GM21390 (cell line): Measurements from ENCODE around the gene SPACA6.

Experiments
- ATAC-seq: cut with Tn5 transposase; IDR thresholded peaks from one replicate; pipeline ENCODE4 v1.9.1; 2021; ENCODE audit not compliant: unreplicated experiment

Gene SPACA6

DNA sequence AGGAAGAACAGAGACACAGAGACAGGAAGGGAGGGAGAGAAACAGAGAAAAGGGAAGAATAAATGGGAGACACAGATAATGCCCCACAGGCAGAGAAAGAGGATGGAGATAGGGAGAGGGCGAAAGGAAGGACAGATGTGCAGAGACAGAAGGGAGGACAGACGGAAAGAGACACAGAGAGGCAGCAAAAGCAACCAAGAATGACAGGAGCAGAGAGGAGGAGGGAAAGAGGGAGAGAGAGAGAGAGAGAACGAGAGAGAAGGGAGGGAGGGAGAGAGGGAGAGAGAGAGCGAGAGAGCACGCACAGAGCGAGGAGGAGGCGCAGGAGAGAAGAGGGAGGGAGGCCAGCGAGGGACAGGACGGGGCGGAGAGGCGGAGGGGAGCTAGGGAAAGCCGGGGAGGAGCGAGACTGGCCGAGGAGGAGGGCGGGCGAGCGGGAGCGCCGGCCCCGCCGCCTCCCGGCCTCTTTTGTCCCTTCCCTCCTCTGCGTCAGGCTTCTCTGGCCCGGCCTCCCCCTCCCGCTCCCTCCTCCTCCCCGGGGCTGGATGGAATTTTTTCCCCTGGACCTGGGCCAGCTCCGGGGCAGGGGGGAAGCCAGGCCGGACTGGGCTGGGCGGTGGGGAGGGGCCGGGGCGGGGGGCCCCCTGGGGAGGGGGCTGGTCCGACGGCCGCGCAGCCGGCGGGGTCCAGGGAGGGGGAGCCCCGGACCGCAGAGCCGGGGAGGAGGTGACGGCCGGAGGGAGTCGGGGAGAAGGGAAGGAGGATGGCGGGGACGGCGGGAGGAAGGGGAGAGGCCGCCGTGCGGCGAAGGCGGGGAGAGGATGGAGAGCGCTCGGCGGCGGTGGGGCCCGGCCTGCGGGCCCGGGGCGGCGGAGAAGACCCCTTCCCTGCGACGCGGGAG, 4.2 kb upstream of the SPACA6 start:
- no peak for ATAC-seq

DNA sequence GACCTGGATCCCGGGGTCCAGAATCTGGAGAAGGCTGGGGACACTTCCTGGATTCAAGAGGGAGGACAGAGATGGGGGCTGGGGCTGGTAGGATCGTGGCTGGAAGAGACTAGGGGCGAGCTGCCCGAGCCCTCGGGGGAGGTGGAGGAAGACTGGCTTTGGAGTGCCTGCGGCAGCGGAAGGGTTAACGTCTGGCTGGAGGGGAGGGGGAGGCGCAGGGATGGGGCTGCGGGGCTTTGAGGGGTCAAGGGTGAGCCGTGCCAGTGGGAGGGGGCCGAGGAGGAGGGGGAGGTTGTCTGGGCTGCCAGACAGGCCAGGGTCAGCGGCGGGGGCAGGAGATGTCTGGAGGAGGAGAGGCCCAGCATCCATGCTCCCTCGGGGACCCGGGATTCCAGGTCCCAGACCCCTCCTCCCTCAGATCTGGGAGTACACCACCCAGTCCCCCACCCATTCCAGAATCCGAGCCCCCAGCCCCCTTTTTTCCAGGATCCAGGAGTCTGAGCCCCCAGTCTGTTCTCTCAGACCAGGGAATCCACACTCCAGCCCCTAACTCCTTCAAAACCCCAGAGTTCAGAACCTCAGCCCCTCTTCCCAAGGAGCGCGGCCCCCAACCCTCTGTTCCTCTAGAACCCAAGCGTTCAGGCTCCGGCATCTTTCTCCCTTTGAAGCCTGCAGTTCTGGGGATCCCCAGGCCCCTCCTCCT, 3.2 kb upstream of the SPACA6 start:
- ATAC-seq: no peak

DNA sequence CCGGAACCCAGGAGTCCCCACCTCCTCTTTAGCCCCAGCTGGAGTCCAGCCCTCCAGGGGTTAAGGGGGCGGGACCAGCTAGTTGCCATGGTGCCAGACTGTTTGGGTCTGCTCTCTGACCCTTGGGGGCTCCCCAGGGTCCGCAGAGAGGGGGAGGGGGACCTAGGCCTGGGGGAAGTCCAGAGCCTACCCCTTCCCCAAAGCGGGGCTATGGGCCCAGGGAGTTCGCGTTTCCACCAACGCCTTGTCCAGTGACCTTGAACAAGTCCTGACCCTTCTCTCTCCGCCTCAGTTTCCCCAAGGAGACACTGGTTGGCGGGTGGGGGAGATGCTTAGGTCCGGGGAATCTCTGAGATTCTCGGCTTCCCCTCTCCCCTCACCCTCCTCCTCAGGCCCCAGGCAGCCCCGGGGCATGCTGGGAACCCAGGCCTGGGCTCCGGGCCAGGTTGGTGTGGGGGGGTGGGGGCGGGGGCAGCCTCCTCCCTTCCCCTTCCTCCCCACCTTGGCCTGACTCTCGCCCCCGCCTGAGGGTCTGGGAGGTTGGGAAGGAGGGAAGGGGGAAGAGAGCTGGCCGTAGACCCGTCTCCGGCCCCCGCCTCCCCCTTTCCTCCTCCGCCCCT, 2.6 kb upstream of the SPACA6 start:
- ATAC-seq: no peak

DNA sequence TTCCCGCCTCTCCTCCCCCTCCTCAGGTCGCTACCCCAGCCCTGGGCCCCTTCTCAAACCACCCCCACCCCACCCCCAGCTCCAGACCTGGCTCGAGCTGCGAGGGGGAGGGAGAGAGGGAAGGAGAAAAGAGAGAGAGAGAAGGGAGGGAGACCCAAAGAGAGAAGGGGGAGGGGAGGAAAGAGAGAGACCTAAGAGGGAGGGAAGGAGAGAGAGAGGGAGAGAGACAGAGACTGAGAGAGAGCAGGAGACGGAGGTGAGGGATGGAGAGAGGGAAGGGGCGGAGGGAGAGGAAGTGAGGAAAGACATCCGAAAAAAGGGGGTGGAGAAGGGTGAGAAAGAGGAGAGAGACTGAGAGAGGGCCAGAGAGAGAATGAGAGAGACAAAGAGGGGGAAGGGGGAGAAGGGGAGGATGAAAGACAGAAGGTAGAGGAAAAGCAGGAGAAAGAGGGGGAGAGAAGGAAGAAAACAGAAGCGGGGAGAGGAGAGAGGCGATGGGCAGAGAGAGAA, 2.0 kb upstream of the SPACA6 start:
- no peak for ATAC-seq

DNA sequence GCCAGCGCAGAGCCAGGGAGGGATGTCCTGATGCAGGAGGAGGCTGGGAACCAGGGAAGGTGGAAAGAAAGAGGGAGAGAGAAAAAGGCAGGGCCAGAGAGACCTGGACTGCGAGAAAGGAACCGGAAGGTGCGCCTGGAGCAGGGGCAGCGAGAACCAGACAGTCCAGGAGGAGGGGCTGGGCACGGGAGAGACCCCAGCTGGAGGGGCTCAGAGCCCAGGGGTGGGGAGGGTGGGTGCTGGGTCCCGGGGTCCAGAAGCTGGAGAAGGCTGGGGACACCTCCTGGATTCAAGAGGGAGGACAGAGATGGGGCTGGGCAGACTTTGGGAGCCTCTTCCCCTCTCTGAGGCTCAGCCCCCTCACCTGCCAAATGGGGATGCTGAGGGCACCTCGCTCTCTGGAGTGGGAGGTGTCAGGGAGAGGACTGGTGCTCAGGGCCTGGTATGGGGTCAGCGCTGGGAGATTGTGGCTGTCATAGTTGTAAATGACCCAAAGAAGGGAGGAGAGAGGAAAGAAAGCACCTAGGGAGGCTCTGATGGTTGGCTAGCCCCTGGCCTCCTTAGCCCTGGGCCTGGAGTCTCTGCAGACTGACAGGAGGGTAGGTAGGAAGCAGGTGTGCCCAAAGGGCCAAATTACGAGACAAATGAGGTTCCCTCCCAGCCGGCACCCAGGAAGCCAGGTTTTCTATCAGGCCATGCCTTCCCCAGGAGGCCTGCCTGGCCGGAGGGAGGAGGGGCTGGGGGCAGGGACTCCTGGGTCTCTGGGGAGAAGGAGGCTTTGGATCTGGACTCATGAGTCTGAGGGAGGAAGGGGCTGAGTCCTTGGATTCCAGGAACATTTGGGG, 1.3 kb upstream of the SPACA6 start:
- no peak for ATAC-seq

DNA sequence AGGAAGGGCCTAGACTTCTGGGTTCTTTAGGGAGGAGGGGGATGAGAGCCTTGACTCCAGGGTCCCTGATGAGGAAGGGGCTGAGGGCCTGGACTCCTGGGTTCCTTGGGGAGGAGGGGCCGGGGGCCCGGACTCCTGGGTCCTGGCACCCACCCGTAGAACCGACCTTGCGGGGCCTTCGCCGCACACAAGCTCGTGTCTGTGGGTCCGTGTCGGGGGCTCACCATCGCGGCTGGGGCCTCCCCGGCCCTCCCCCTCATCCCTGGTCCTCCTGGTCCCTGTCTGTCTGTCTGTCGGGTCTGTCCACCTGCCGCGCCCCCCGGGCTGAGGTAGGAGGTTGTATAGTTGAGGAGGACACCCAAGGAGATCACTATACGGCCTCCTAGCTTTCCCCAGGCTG, 662 bp upstream of the SPACA6 start:
- no peak for ATAC-seq

DNA sequence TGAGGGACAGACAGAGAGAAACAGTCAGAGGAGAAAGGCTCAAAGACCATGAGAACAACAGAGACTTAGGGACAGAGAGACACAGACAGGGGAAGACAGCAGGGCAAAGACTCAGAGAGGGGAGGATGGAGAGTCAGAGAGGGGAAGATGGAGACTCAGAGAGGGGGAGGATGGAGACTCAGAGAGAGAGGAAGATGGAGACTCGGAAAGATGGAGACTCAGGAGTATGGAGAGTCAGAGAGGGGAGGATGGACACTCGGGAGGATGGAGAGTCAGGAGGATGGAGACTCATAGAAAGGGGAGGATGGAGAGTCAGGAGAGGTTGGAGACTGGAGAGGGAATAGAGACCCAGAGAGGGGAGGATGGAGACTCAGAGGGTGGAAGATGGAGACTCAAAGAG, 689 bp downstream of the SPACA6 start:
- ATAC-seq: no peak

DNA sequence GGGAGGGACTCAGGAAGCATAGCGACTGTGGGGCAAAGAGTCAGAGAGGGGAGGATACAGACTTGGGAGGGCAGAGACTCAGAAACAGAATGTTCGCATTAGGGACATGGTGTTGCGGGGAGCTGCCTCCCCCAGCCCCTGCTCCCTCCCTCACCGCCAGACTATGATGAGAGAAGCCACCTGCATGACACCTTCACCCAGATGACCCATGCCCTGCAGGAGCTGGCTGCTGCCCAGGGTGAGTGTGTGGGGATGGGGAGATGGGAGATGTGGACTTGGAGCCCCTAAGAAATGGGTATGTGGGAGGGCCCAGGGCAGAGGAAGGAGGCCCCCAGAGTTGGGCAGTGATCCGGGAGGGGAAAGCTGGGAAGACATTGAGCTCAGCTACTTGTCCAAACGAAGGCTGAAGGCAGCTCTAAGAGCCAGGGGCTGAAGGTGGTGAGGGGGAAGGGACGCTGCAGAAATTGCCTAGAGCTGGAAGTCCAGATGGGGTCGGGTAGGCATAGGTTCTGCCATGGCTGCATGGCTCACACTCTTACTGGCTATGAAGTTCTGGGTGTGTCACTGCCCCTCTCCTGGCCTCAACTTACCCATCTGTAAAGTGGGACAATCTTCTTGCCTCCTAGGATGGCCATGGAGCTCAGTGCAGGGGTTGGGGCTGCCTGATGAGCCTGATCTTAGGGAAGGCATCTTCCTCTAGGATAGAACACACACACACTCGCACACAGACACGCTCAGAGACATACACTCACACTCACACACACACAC, 1.4 kb downstream of the SPACA6 start:
- no peak for ATAC-seq

DNA sequence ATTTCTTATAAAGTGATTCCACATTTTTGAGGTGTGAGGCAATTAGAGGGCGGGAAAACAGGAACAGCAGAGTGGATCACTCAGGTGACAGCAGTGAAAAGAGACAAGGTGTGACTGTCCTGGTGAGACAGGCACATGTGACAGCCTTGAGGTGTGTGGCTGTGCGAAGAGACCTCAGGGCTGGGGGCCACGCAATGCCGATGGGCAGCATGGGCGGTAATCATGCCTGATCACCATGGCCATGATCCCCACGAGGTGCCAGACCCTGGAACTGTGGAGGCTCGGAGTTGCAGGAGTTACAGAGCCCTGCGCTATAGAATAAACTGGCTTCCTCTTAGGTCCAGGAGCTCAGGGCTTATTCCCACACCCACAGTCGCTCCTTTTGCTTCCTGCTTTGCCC, 2.0 kb downstream of the SPACA6 start:
- ATAC-seq: no peak

DNA sequence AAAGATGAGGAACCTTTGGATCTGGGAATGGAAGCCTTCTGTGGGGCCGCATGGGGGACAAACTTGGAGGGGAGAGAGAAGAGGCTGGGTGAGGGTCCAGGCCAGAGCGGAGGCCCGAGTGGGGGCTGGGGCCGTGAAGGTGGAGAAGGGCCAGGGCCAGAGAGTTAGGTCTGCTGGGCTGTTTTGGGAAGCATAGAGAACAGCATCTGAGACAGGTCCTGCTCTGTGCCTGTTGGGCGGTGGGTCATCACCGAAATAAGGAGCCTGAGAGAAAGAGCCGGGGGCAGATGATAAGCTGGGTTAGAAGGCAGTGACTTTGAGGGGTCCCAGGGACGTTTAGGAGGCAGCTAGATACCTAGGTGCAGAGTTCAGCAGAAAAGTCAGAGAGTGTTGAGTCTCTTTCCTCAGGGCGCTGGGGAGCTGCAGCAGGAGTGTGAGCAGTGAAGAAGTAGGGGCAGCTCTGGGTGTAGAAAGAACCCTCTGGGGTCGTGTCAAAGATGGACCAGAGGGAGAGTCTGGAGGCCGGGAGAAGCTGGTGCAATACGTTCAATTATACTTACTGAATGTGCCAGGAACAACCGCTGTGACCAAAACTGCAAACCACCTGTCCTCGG, 2.7 kb downstream of the SPACA6 start:
- ATAC-seq: no peak

DNA sequence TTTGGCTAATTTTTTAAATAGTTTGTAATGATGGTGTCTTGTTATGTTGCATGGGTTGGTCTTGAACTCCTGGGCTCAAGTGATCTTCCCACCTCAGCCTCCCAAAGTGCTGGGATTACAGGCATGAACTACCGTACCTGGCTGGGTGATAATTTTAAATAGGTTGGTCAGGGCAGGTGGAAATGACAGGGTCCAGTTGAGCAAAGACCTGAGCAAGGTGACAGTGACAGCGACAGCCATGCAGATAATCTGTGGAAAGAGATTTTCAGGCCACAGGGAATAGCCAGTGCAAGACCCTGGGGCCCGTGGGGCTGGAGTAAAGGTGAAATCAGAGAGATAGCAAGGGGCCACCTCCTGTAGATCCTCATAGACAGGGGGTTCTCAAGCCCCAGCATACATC, 3.5 kb downstream of the SPACA6 start:
- no peak for ATAC-seq

DNA sequence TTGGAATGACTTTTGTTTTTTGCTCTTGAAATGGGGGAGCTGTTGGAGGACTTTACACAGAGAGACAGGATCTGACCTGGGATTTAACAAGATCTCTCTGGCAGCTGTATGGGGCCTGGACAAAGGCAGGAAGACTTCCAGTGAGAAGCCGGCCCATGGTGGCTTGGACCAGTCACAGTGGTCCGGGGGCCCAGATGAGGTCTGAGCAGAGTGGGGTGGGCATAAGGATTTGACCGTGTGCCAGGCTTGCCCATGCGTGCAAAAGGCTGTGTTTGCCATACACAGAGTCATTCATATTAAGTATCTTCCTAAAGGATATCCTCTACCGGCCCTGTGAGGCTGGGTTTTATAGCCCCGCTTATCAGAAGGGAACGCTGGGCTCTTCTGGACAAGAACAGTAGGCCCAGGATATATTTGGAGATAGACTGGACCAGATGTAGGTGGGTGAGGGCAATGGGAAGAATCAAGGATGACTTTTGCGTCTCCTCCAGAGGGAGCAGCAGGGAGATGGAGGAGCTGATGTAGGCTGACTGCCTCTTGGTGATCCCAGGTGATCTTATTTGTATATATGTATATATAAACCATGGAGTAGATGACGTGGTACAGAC, 4.1 kb downstream of the SPACA6 start:
- ATAC-seq: no peak

DNA sequence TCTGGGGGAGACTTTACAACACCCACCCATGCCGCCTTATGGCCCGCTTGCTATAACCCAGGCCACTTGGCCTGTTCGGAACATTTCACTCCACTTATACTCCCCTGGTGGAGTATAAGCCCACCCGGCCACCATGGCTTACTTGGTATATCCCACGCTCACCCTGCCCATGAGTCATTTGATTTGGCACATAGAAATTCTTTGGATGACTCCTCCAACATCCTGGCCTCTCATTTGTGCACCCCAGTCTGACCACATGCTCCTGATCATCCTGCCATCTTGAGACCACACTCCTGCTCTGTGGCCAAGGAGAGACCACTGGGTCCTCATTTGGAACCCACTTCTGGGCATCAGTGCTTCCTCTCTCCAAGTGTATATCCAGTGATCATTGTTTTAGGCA, 5.2 kb downstream of the SPACA6 start:
- ATAC-seq: no peak

DNA sequence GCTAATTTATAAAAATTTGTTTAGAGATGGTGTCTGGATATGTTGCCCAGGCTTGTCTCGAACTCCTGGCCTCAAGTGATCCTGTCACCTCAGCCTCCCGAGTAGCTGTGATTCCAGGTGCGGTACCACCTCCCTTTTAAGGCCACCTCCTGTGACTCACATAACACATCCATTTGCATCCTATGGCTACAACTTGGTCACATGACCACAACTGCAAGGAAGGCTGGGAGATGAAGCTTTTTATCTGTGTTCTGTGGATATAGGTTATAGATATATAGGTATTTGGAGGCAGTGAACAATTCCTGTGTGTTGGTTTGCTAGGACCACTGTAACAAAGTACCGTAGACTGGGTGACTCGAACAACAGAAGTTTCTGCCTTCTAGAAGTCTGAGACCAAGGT, 6.0 kb downstream of the SPACA6 start:
- ATAC-seq: no peak

DNA sequence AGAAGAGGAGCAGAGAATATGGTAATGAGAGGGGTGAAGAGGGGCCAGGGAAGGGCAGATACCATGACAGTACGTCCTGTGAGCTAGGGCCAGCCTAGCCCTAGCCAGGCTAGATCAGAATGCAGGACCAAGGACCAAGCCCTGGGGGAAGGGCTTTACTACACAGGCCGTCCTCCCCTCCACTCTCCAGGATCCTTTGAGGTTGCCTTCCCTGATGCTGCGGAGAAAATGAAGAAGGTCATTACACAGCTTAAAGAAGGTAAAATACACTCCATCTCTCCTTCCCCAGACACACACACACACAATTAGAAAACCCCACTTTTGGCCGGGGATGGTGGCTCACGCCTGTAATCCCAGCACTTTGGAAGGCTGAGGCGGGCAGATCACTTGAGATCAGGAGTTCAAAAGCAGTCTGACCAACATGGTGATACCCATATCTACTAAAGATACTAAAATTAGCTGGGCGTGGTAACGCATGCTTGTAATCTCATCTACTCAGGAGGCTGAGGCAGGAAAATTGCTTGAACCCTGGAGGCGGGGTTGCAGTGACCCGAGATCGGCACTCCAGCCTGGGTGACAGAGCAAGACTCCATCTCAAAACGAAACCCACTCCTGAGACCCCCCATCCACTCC, 8.5 kb downstream of the SPACA6 start:
- no peak for ATAC-seq

DNA sequence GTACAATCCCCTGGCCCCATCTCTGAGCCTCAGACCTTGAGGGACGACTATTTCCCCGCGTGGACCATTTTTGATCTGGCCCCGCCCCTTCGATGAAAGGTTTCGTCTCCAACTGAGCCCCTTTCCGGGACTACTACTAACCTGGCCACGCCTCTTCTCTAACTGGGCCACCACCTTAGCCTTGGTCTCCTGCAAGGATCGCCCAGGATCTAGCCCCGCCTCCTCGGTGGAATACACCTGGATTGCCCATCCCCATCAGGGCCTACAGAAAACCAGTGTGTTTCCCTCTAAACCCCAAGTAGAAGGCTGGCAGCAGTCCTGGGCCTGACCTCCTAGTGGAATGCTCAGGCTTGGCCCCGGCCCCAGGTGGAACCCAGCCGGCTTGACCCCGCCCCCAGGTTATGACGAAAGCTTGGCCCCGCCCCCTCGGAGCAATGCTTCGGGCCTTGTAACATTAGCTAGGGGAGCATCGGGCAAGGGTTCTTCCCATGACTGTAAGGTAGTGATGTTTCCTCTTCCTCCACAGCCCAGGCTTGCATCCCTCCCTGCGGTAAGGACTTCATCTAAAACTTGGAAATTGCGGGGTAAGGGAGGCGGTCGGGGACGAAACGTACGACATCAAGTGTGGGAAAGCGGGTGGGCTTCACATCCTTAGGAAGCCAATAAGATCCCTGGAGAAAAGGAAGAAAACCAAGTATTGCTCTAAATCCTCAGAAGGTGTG, 9.1 kb downstream of the SPACA6 start:
- no peak for ATAC-seq

DNA sequence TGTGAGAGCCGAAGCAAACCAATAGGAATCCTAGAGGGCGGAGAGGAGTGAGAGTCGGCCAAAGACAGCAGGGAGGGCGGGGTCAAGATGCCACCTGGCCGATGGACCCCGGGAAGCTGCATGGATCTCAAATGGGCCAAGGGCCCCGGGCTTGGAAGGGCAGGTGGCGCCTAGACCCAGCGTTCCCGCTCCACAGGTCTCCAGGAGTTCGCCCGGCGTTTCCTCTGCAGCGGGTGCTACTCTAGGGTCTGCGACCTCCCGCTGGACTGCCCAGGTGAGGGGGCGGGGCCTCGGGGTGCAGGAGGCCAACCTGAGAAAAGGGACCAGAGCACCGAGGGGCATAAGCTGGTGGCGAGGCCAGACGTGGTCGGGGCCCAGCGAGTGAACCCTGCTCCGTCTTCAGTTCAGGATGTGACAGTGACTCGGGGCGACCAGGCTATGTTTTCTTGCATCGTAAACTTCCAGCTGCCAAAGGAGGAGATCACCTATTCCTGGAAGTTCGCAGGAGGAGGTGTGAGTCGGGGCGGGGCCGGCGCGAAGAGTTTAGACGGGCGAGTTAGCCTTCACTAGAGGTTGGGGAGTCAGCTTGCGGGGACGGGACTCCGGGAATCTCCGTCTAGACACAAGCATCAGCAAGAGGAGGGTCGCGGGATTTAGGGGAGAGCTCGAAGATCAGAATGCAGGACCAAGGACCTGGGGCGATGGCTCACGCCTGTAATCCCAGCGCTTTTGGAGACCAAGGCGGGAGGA, 9.9 kb downstream of the SPACA6 start:
- ATAC-seq: no peak
